ENCODE data around the gene STX8.
A peak's percentile ranks its signal among the peaks of the same experiment; 100 is the strongest.

The STX8 gene

GRCh38 chr17:9225305-9226101 is 350.1 kb downstream of the STX8 start:
- no peak for DNase-seq (ENCODE audit: low spot score)

GRCh38 chr17:9224485-9224884 is 351.1 kb downstream of the STX8 start:
- no peak for DNase-seq (ENCODE audit: low spot score)

GRCh38 chr17:9223531-9223930 is 352.1 kb downstream of the STX8 start:
- DNase-seq (ENCODE audit: low spot score), result no peak

GRCh38 chr17:9221922-9222180 is 353.8 kb downstream of the STX8 start:
- DNase-seq (ENCODE audit: low spot score), result no peak

- no peak for DNase-seq (ENCODE audit: low spot score)
These were observed 354.3 kb downstream of the STX8 start for GRCh38 chr17:9221147-9221921.

GRCh38 chr17:9220398-9221146 is 355.0 kb downstream of the STX8 start:
- no peak for DNase-seq (ENCODE audit: low spot score)

- no peak for DNase-seq (ENCODE audit: low spot score)
These were observed 355.8 kb downstream of the STX8 start for GRCh38 chr17:9219631-9220397.

- DNase-seq (ENCODE audit: low spot score), result no peak
These were observed 356.7 kb downstream of the STX8 start for GRCh38 chr17:9218911-9219310.

GRCh38 chr17:9218064-9218635 is 357.5 kb downstream of the STX8 start:
- DNase-seq (ENCODE audit: low spot score), result no peak

GRCh38 chr17:9217151-9218056 is 358.2 kb downstream of the STX8 start:
- DNase-seq (ENCODE audit: low spot score), result peak; percentile 95

- no peak for DNase-seq (ENCODE audit: low spot score)
These were observed 360.2 kb downstream of the STX8 start for GRCh38 chr17:9215465-9215864.

GRCh38 chr17:9213303-9213640 is 362.3 kb downstream of the STX8 start:
- no peak for DNase-seq (ENCODE audit: low spot score)

- DNase-seq (ENCODE audit: low spot score), result peak; percentile 94
These were observed 363.0 kb downstream of the STX8 start for GRCh38 chr17:9212376-9213302.

GRCh38 chr17:9211133-9211765 is 364.4 kb downstream of the STX8 start:
- no peak for DNase-seq (ENCODE audit: low spot score)

- DNase-seq (ENCODE audit: low spot score), result no peak
These were observed 365.7 kb downstream of the STX8 start for GRCh38 chr17:9209781-9210370.

- DNase-seq (ENCODE audit: low spot score), result no peak
These were observed 366.3 kb downstream of the STX8 start for GRCh38 chr17:9209347-9209746.

GRCh38 chr17:9208381-9209105 is 367.1 kb downstream of the STX8 start:
- no peak for DNase-seq (ENCODE audit: low spot score)

GRCh38 chr17:9206741-9207332 is 368.8 kb downstream of the STX8 start:
- no peak for DNase-seq (ENCODE audit: low spot score)
